Epithelial cell of esophagus (primary cell): ENCODE measurements around the gene ATPAF1.

Source experiments
- DNase-seq: peaks from one replicate; pipeline ENCODE4 v3.0.0; 2010; ENCODE audit warnings: low read depth
- H3K4me3 ChIP-seq: 2 replicates; pipeline ENCODE4 v1.5.1; 2011; ENCODE audit warnings: mild to moderate bottlenecking, low read length, control low read depth
- CTCF ChIP-seq: IDR thresholded peaks from 2 replicates; pipeline ENCODE4 v1.5.1; 2011; ENCODE audit warnings: low read depth, mild to moderate bottlenecking, low read length, control low read depth, inconsistent platforms; ENCODE audit not compliant: insufficient read depth; ENCODE audit errors: missing control alignments

ATPAF1 gene

GRCh38 chr1:46616277-46617107 lies 51.7 kb downstream of the ATPAF1 start, which contains the start of gene MOB3C:
Gene MOB3C, minus strand, starts transcription at chr1:46616811. Its CDS starts 3,490 bp downstream, at chr1:46613321.
- peak within 1 kb of the TSS; percentile 71 for H3K4me3 ChIP-seq
- peak; percentile 53 for DNase-seq
- no peak for TF ChIP-seq CTCF

- peak overlapping the region; percentile 71 for H3K4me3 ChIP-seq
- TF ChIP-seq CTCF, result no peak
- DNase-seq, result no peak
Observed at GRCh38 chr1:46615735-46616134, 52.4 kb downstream of the ATPAF1 start.

GRCh38 chr1:46615088-46615487 lies 53.1 kb downstream of the ATPAF1 start:
- H3K4me3 ChIP-seq, result no peak overlapping the region
- no peak for TF ChIP-seq CTCF

GRCh38 chr1:46614604-46614984 lies 53.6 kb downstream of the ATPAF1 start:
- no peak overlapping the region for H3K4me3 ChIP-seq
- no peak for DNase-seq
- TF ChIP-seq CTCF, result no peak

More at GRCh38 chr1:46615088-46615487, 53.1 kb downstream of the ATPAF1 start:
- DNase-seq, result peak; percentile 25

GRCh38 chr1:46613661-46614603 lies 54.2 kb downstream of the ATPAF1 start:
- no peak for TF ChIP-seq CTCF
- peak; percentile 72 for DNase-seq

GRCh38 chr1:46612937-46613660 lies 55.1 kb downstream of the ATPAF1 start:
- no peak for TF ChIP-seq CTCF

More at GRCh38 chr1:46613661-46614603, 54.2 kb downstream of the ATPAF1 start:
- no peak overlapping the region for H3K4me3 ChIP-seq

More at GRCh38 chr1:46612937-46613660, 55.1 kb downstream of the ATPAF1 start:
- DNase-seq, result no peak
- no peak overlapping the region for H3K4me3 ChIP-seq
